ENCODE measurements around the gene PITRM1. TPM values are rescaled to one million over a fixed set of nuclear protein-coding genes. Genes with fewer than 3 reads are reported as not detected.

The PITRM1 gene
- total RNA-seq, 1 donor from 2014 or later, result 46.6 TPM

DNA sequence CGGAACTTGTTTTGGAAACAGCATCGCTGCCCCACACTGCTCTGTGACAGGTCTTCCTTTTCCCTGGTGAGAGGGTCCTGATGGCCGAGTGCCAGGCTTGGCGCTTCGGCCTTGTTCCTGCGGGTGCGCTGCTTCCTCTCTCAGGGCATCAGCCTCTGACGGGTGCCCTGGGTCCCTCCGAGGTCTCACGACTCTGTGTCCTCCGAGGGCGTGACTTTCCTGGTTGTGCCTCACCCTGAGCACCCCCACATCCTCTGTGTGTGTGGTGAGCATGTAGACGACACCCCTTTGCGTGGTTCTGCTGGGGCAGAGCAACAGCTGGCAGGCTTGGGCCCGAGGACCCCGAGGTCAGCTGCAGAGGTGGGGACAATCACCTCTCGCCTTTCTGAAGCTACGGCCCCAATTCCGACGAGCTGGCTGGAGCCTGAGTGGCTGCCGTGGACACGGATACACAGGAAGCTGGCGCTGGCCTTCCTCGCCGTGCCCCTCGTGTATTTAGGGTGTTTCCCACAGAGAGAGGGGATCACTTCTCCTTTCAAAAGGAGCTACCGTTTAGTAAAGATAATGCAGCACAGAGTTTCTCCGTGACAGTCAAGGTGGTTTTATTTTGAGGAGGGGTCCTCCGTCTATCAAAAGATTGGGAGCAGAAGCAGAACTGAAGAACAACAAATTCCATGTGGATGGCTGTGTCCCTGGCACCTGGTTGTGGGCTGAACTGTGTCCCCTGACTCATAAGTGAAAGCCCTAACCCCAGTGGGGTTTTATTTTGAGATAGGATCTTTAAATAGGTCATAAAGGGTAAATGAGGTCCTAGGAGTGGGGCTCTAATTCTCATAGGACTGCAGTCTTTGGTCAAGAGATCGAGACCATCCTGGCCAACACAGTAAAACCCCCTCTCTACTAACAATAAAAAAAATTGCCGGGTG is 36.2 kb upstream of the PITRM1 start:
- Mint-ChIP-seq H3K36me3 (ENCODE audit: low read depth) (no peaks in the 10 kb centered on the region), H3K9me3 (no peaks in the 10 kb centered on the region), H3K4me3 (no peak overlapping the region), H3K27me3 (ENCODE audit: low read depth) (no peaks in the 10 kb centered on the region), H3K27ac (ENCODE audit: unreplicated experiment) (no peak overlapping the region), H3K4me1 (peaks cover 5% of the 10 kb centered on the region)
- DNase-seq (ENCODE audit: low read depth, low spot score), result no peak
- no peak for TF ChIP-seq CTCF (conservative IDR thresholded peaks at IDR 0.05)

DNA sequence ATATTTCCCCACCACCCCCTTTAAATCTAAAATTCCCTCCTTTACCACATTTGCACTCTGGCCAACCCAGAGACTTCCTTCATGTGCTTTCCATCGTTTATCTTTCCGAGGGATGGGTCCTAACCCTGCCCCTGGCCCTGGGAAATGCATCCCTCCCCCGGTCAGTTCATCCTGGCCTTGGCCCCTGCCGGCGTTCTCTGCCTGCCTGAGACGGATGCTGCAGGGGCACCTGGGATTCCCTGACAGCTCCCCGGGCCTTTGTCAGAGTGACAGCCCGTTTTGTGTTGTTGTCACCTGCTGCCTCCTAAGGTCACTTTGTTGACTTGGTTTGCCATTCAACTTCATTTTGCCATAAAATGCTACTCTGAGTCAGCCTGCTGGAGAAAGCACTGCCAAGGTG is 34.8 kb upstream of the PITRM1 start:
- Mint-ChIP-seq H3K36me3 (ENCODE audit: low read depth) (no peaks in the 10 kb centered on the region), H3K27ac (ENCODE audit: unreplicated experiment) (no peak overlapping the region), H3K4me1 (peaks cover 5% of the 10 kb centered on the region), H3K4me3 (no peak overlapping the region), H3K9me3 (no peaks in the 10 kb centered on the region), H3K27me3 (ENCODE audit: low read depth) (no peaks in the 10 kb centered on the region)
- no peak for TF ChIP-seq CTCF (conservative IDR thresholded peaks at IDR 0.05)
- DNase-seq (ENCODE audit: low read depth, low spot score), result no peak

DNA sequence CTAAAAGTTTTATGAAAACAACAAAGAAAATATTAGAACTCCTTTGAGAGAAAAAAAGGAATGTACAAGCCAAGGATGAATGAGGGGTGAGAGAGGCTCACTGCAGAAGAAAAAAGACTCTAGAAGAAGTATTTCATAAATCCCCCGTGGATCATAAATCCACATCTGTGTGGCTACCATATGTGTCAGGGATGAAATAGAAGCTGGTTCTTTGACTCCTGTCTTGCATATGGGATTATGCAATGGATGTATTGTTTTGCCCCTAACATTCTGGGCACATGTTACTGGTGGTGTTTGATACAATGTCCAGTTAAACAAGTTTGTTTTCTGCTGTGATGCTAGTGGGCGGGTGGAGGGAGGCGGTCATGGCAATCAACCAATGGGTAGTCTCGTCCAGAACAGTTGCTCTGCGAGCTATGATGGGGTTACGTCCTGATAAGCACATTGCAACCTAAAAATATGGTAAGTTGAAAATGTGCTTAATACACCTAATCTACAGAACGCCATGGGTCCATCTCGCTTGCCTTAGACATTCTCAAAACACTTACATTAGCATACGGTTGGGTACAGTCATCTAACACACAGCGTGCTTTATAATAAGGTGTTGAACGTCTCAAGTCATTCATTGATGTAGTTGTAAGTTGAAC is 34.1 kb upstream of the PITRM1 start:
- TF ChIP-seq CTCF (conservative IDR thresholded peaks at IDR 0.05), result no peak
- Mint-ChIP-seq H3K36me3 (ENCODE audit: low read depth) (no peaks in the 10 kb centered on the region), H3K27ac (ENCODE audit: unreplicated experiment) (no peak overlapping the region), H3K27me3 (ENCODE audit: low read depth) (no peaks in the 10 kb centered on the region), H3K4me3 (no peak overlapping the region), H3K9me3 (no peaks in the 10 kb centered on the region), H3K4me1 (peaks cover 9% of the 10 kb centered on the region)
- DNase-seq (ENCODE audit: low read depth, low spot score), result no peak

DNA sequence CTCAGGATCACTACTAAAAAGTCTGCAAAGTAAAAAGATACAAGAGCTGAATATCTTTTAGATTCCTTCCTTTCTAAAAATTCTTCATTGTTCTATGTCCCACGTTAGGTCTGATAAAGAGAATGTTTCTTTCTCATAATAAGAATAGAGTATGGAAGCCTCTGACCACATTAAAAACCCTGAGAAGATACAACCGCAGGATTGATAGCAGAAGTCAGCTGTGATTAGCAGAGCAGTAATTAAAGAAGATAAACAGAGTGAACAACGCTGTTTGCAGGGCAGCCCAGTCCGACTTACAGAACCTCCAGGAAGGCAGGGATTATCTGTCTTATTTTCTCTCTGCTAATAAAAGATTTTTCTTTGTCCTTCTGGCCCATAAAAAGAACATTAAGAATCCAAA is 31.4 kb upstream of the PITRM1 start:
- Mint-ChIP-seq H3K27ac (ENCODE audit: unreplicated experiment) (no peak overlapping the region), H3K4me1 (peaks cover 18% of the 10 kb centered on the region), H3K27me3 (ENCODE audit: low read depth) (no peaks in the 10 kb centered on the region), H3K4me3 (no peak overlapping the region), H3K9me3 (no peaks in the 10 kb centered on the region), H3K36me3 (ENCODE audit: low read depth) (no peaks in the 10 kb centered on the region)
- TF ChIP-seq CTCF (conservative IDR thresholded peaks at IDR 0.05), result no peak
- no peak for DNase-seq (ENCODE audit: low read depth, low spot score)

GRCh38 chr10:3203016-3203811 is 30.6 kb upstream of the PITRM1 start:
- no peak overlapping the region for H3K27ac Mint-ChIP-seq (ENCODE audit: unreplicated experiment)
- H3K4me1 Mint-ChIP-seq, result peaks cover 18% of the 10 kb centered on the region
- no peak overlapping the region for H3K4me3 Mint-ChIP-seq
- no peaks in the 10 kb centered on the region for H3K36me3 Mint-ChIP-seq (ENCODE audit: low read depth)
- no peak for DNase-seq (ENCODE audit: low read depth, low spot score)
- TF ChIP-seq CTCF (conservative IDR thresholded peaks at IDR 0.05), result no peak
- H3K27me3 Mint-ChIP-seq (ENCODE audit: low read depth), result no peaks in the 10 kb centered on the region
- no peaks in the 10 kb centered on the region for H3K9me3 Mint-ChIP-seq
